ENCODE measurements around the gene EXD2. TPM values are rescaled to one million over a fixed set of nuclear protein-coding genes. Genes with fewer than 3 reads are reported as not detected.

EXD2 gene
- total RNA-seq, 1 experiment from 2014 or later, result 9.5 TPM

DNA sequence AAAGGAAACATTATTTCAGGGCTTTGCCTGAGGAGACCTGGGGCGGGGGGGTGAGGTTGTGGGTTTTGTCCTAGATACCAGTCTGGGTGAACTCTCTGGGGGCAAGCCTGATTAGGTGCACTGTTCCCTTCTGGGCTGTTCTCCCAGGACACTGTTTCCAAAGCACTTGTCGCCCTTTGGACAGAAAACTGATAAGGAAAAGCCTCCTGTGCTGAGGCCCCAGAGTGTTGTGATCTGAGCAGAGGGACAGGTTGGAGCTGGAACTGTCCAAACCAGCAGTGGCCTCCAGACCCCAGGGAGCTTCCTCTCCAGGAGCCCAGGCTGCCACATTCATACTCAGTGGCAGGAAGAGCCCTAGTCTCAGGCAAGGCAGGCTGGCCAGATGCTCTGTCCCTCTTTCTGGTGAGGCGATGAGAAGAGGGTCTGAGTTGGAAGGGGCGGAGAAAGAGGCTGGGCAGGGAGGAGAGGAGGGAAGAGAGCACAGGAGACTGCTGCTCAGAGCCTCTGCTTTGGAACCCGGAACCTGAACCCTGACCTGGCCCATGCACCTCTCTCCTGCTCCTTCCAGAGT lies 70.5 kb downstream of the EXD2 start:
- TF ChIP-seq, protein P1, sequence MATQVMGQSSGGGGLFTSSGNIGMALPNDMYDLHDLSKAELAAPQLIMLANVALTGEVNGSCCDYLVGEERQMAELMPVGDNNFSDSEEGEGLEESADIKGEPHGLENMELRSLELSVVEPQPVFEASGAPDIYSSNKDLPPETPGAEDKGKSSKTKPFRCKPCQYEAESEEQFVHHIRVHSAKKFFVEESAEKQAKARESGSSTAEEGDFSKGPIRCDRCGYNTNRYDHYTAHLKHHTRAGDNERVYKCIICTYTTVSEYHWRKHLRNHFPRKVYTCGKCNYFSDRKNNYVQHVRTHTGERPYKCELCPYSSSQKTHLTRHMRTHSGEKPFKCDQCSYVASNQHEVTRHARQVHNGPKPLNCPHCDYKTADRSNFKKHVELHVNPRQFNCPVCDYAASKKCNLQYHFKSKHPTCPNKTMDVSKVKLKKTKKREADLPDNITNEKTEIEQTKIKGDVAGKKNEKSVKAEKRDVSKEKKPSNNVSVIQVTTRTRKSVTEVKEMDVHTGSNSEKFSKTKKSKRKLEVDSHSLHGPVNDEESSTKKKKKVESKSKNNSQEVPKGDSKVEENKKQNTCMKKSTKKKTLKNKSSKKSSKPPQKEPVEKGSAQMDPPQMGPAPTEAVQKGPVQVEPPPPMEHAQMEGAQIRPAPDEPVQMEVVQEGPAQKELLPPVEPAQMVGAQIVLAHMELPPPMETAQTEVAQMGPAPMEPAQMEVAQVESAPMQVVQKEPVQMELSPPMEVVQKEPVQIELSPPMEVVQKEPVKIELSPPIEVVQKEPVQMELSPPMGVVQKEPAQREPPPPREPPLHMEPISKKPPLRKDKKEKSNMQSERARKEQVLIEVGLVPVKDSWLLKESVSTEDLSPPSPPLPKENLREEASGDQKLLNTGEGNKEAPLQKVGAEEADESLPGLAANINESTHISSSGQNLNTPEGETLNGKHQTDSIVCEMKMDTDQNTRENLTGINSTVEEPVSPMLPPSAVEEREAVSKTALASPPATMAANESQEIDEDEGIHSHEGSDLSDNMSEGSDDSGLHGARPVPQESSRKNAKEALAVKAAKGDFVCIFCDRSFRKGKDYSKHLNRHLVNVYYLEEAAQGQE (IDR thresholded peaks at IDR 0.05; ENCODE audit: insufficient read depth in 1 of 2, low read depth in 2 of 2, low read length in 1 of 2), result no peak
- TF ChIP-seq CTCF (IDR thresholded peaks at IDR 0.05), result no peak
- TF ChIP-seq SIN3A (IDR thresholded peaks at IDR 0.05; ENCODE audit: borderline replicate concordance, insufficient read depth, low read depth, low read length), result no peak
- no peak for TF ChIP-seq TCF7L2 (IDR thresholded peaks at IDR 0.05; ENCODE audit: low read depth, low read length)
- TF ChIP-seq POLR2AphosphoS5 (IDR thresholded peaks at IDR 0.05; ENCODE audit: low read depth, low read length), result no peak
- in situ Hi-C loops (cut with HindIII; ENCODE audit: low pct_unique_long_range_greater_than_20kb, low sequenced_read_pairs) (no loop called here), intact Hi-C loops (cut with micrococcal nuclease; ENCODE audit: unreplicated experiment) (loop anchor here (10.0 kb wide), 1 partner anchor 83 kb away; no protein-coding TSS in a partner anchor)
- CTCF ChIA-PET, result interaction anchor here (0.5 to 0.6 kb wide), 3 partner anchors 61 to 546 kb away, joined by 5 to 8 read pairs (median 7); no protein-coding TSS in a partner anchor
- DNase-seq (ENCODE audit: low read depth, low spot score), result no peak
- peaks cover 6% of the 10 kb centered on the region; the same call in 1 of the 2 replicates for H3K27me3 ChIP-seq (ENCODE audit: control insufficient read depth, insufficient read depth, low read length)
- no TSS peak for BruUV-seq (replicated peaks)
- no peaks in the 10 kb centered on the region for H3K36me3 ChIP-seq (ENCODE audit: control insufficient read depth, insufficient read depth, low read length)
- POLR2A ChIA-PET, result interaction anchor here (0.6 kb wide), 1 partner anchor 295 kb away, joined by 3 read pairs; no protein-coding TSS in a partner anchor
- peak; percentile 39; the same call in 1 of the 2 replicates for ATAC-seq
- H3K4me1 ChIP-seq (ENCODE audit: control insufficient read depth, insufficient read depth, low read length), result no peaks in the 10 kb centered on the region
- no peak overlapping the region for H3K4me3 ChIP-seq (ENCODE audit: low read depth in 2 of 2, low read length in 2 of 2)
- no peak overlapping the region for H3K27ac ChIP-seq (ENCODE audit: low read length)
- H3K9me3 ChIP-seq (ENCODE audit: control insufficient read depth, insufficient read depth, low read depth, low read length), result no peaks in the 10 kb centered on the region

GRCh38 chr14:69262516-69262915 lies 71.2 kb downstream of the EXD2 start:
- ChIA-PET POLR2A (interaction anchor here (0.6 kb wide), 2 partner anchors 349 to 470 kb away, joined by 4 to 7 read pairs; partner anchors contain the start of genes SUSD6 and ZFP36L1), CTCF (interaction anchor here (0.5 to 0.6 kb wide), 2 partner anchors 310 to 546 kb away, joined by 3 to 8 read pairs; no protein-coding TSS in a partner anchor)
- no peaks in the 10 kb centered on the region for H3K36me3 ChIP-seq (ENCODE audit: control insufficient read depth, insufficient read depth, low read length)
- H3K27ac ChIP-seq (ENCODE audit: low read length), result no peak overlapping the region
- ATAC-seq (no peak), DNase-seq (ENCODE audit: low read depth, low spot score) (no peak)
- in situ Hi-C loops (cut with HindIII; ENCODE audit: low pct_unique_long_range_greater_than_20kb, low sequenced_read_pairs) (no loop called here), intact Hi-C loops (cut with micrococcal nuclease; ENCODE audit: unreplicated experiment) (loop anchor here (10.0 kb wide), 1 partner anchor 82 kb away; no protein-coding TSS in a partner anchor)
- H3K9me3 ChIP-seq (ENCODE audit: control insufficient read depth, insufficient read depth, low read depth, low read length), result no peaks in the 10 kb centered on the region
- H3K4me1 ChIP-seq (ENCODE audit: control insufficient read depth, insufficient read depth, low read length), result no peaks in the 10 kb centered on the region
- H3K4me3 ChIP-seq (ENCODE audit: low read depth in 2 of 2, low read length in 2 of 2), result no peak overlapping the region
- TF ChIP-seq CTCF (IDR thresholded peaks at IDR 0.05) (no peak), SIN3A (IDR thresholded peaks at IDR 0.05; ENCODE audit: borderline replicate concordance, insufficient read depth, low read depth, low read length) (no peak), POLR2AphosphoS5 (IDR thresholded peaks at IDR 0.05; ENCODE audit: low read depth, low read length) (no peak), TCF7L2 (IDR thresholded peaks at IDR 0.05; ENCODE audit: low read depth, low read length) (no peak)
- TF ChIP-seq, protein P1 (IDR thresholded peaks at IDR 0.05; ENCODE audit: insufficient read depth in 1 of 2, low read depth in 2 of 2, low read length in 1 of 2), result no peak
- BruUV-seq (replicated peaks), result no TSS peak
- peaks cover 6% of the 10 kb centered on the region; the same call in 1 of the 2 replicates for H3K27me3 ChIP-seq (ENCODE audit: control insufficient read depth, insufficient read depth, low read length)

Data from Panc1 (cell line).